ENCODE results near the gene ARHGDIA.
"Not testable (repeated sequence)": the region's sequence is repeated elsewhere in the genome, so short reads cannot be mapped to it uniquely, and the experiment has no call there.

Gene ARHGDIA

DNA sequence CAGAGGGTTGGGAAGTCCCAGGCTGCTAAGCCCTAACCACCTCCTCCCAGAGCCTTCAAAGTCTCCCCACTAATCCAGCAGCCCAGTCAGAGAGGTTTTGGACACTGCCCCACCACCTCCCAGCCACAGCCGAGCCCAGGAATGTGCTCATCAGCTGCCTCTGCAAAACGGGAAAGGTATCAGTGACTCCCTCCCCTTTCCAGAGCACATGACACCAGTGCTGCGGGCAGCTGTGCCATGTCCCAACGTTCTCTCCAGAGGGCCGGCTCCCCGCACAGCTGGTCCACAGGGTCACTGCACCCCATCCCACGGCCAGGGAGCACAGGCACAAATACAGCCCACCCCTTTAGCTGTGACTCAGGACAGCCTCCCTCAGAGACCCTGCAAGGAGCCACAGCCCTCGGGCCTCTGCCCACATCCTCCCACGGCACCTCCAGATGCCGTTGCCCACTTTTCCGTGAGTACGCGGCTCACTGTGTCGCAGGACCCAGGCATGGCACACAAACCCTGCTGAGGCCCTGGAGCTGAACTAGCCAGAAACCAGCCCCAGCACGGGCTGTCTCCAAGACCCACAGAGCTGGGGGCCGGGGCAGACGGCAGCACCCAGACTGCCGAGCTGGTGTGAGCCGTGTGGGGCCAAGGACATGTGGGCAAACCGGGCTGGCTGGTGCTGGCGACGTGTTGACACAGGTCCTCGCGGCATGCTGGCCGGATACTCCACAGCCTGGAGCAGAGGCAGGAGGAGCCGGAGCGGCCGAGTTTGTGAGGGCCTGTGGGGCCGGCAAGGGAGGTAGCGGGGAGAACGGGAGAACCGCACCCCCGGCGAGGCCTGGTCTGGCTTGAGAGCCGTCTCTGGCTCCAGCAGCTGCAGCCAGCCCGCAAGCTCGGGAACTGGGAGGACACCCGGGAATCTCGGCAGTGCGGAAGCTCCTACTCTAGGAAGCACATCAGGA is 30.0 kb downstream of the ARHGDIA start:
- Histone ChIP-seq H3K36me3 (ENCODE audit: control insufficient read depth, insufficient read depth, low read length) (peaks cover 34% of the 10 kb centered on the region), H3K9me3 (ENCODE audit: control insufficient read depth, insufficient read depth, low read length) (no peaks in the 10 kb centered on the region), H3K27me3 (ENCODE audit: control insufficient read depth, insufficient read depth, low read length) (no peaks in the 10 kb centered on the region), H3K4me3 (ENCODE audit: low read depth, low read length) (no peak overlapping the region), H3K9ac (ENCODE audit: low read depth, low read length) (no peak overlapping the region), H3K4me1 (ENCODE audit: control insufficient read depth, insufficient read depth, low read length) (no peaks in the 10 kb centered on the region)

- not testable (repeated sequence) for H3K9ac ChIP-seq (ENCODE audit: low read depth, low read length); H3K4me3 ChIP-seq (ENCODE audit: low read depth, low read length); H3K9me3 ChIP-seq (ENCODE audit: control insufficient read depth, insufficient read depth, low read length); H3K27me3 ChIP-seq (ENCODE audit: control insufficient read depth, insufficient read depth, low read length); H3K4me1 ChIP-seq (ENCODE audit: control insufficient read depth, insufficient read depth, low read length)
- H3K36me3 ChIP-seq (ENCODE audit: control insufficient read depth, insufficient read depth, low read length), result peaks cover 24% of the 10 kb centered on the region
Observed at GRCh38 chr17:81840059-81840458, 31.1 kb downstream of the ARHGDIA start.

- Histone ChIP-seq H3K4me1 (ENCODE audit: control insufficient read depth, insufficient read depth, low read length) (no peaks in the 10 kb centered on the region), H3K27me3 (ENCODE audit: control insufficient read depth, insufficient read depth, low read length) (no peaks in the 10 kb centered on the region), H3K4me3 (ENCODE audit: low read depth, low read length) (no peak overlapping the region), H3K9me3 (ENCODE audit: control insufficient read depth, insufficient read depth, low read length) (no peaks in the 10 kb centered on the region), H3K36me3 (ENCODE audit: control insufficient read depth, insufficient read depth, low read length) (peaks cover 16% of the 10 kb centered on the region), H3K9ac (ENCODE audit: low read depth, low read length) (no peak overlapping the region)
Observed at GRCh38 chr17:81839301-81839700, 31.8 kb downstream of the ARHGDIA start.

DNA sequence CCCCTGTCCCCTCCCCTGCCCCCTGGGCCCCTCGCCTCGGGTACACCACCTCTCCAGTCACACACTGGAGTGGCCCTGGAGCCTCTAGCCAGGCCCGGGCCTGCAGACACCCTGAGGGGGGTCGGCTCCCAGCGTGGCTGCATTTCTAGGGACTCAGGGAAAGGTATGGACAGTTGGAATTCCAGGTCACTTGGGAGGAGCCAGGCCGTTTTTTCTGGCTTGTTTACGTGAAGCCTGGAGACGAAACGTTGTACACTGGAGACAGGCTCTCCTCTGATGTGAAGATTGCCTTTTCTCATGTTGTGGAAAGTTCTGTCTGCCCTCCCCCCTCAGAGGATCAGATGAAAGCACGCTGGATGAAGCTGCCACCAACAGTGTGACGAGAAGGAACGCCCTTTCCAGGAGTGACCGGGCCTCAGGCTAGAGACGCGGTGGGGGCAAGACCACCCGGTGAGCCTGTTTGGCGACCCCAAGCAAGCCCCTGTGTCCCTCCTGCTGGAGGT is 32.3 kb downstream of the ARHGDIA start:
- Histone ChIP-seq H3K36me3 (ENCODE audit: control insufficient read depth, insufficient read depth, low read length) (peaks cover 13% of the 10 kb centered on the region), H3K27me3 (ENCODE audit: control insufficient read depth, insufficient read depth, low read length) (no peaks in the 10 kb centered on the region), H3K4me1 (ENCODE audit: control insufficient read depth, insufficient read depth, low read length) (no peaks in the 10 kb centered on the region), H3K4me3 (ENCODE audit: low read depth, low read length) (no peak overlapping the region), H3K9ac (ENCODE audit: low read depth, low read length) (no peak overlapping the region), H3K9me3 (ENCODE audit: control insufficient read depth, insufficient read depth, low read length) (no peaks in the 10 kb centered on the region)

DNA sequence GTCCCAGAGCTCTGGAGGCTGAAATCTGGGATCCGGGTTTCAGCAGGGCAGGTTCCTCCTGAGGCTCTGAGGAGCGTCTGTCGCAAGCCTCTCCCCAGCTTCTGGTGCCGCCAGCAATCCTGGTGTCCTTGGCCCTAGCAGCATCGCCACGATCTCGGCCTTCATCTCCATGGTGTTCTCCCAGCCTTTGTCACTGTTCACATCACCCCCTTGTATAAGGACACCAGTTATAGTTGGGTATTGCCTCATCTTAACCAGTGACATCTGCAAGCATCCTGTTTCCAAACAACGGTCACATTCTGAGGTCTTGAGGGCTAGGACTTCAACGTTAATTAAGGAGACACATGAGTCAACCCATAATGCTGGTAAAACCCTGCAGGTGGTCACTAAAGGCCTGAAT is 33.5 kb downstream of the ARHGDIA start:
- Histone ChIP-seq H3K9me3 (ENCODE audit: control insufficient read depth, insufficient read depth, low read length) (no peaks in the 10 kb centered on the region), H3K9ac (ENCODE audit: low read depth, low read length) (no peak overlapping the region), H3K27me3 (ENCODE audit: control insufficient read depth, insufficient read depth, low read length) (no peaks in the 10 kb centered on the region), H3K4me3 (ENCODE audit: low read depth, low read length) (no peak overlapping the region), H3K36me3 (ENCODE audit: control insufficient read depth, insufficient read depth, low read length) (peaks cover under 1% of the 10 kb centered on the region), H3K4me1 (ENCODE audit: control insufficient read depth, insufficient read depth, low read length) (no peaks in the 10 kb centered on the region)

DNA sequence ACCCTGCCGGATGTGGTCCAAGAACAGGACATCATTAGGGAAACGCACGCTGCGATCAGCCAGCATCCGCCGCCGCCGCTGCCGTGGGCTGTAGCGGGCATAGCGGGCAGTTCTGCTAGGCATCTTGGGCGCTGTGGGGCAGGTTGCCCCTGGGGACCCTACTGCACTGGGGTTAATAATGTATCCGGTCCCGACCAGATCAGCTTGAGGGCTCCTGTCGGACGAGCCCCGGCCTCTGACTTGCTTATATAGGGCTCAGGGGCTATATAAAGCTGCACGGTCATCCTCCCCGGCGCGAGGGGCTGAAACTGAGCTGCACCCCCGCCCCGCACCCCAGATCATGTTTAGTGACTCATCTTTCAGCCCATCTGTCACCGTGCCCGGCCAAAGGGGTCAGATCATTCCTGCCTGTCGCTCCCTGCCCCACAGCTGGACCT is 36.3 kb downstream of the ARHGDIA start, which contains the start of gene PPP1R27:
Gene PPP1R27, minus strand, starts transcription at position 220 of the 437 bp plus-strand sequence. Its CDS starts 97 bp downstream, at position 123.
- Histone ChIP-seq H3K4me1 (ENCODE audit: control insufficient read depth, insufficient read depth, low read length) (no peaks in the 10 kb centered on the region), H3K4me3 (ENCODE audit: low read depth, low read length) (peak within 1 kb of the TSS; percentile 84), H3K9ac (ENCODE audit: low read depth, low read length) (peak within 1 kb of the TSS; percentile 92), H3K9me3 (ENCODE audit: control insufficient read depth, insufficient read depth, low read length) (no peaks in the 10 kb centered on the region), H3K36me3 (ENCODE audit: control insufficient read depth, insufficient read depth, low read length) (no peaks in the 10 kb centered on the region), H3K27me3 (ENCODE audit: control insufficient read depth, insufficient read depth, low read length) (no peaks in the 10 kb centered on the region)

GRCh38 chr17:81833921-81834830 is 37.0 kb downstream of the ARHGDIA start:
- Histone ChIP-seq H3K27me3 (ENCODE audit: control insufficient read depth, insufficient read depth, low read length) (no peaks in the 10 kb centered on the region), H3K4me3 (ENCODE audit: low read depth, low read length) (peak overlapping the region; percentile 84), H3K36me3 (ENCODE audit: control insufficient read depth, insufficient read depth, low read length) (no peaks in the 10 kb centered on the region), H3K9ac (ENCODE audit: low read depth, low read length) (peak overlapping the region; percentile 92), H3K9me3 (ENCODE audit: control insufficient read depth, insufficient read depth, low read length) (no peaks in the 10 kb centered on the region), H3K4me1 (ENCODE audit: control insufficient read depth, insufficient read depth, low read length) (no peaks in the 10 kb centered on the region)

DNA sequence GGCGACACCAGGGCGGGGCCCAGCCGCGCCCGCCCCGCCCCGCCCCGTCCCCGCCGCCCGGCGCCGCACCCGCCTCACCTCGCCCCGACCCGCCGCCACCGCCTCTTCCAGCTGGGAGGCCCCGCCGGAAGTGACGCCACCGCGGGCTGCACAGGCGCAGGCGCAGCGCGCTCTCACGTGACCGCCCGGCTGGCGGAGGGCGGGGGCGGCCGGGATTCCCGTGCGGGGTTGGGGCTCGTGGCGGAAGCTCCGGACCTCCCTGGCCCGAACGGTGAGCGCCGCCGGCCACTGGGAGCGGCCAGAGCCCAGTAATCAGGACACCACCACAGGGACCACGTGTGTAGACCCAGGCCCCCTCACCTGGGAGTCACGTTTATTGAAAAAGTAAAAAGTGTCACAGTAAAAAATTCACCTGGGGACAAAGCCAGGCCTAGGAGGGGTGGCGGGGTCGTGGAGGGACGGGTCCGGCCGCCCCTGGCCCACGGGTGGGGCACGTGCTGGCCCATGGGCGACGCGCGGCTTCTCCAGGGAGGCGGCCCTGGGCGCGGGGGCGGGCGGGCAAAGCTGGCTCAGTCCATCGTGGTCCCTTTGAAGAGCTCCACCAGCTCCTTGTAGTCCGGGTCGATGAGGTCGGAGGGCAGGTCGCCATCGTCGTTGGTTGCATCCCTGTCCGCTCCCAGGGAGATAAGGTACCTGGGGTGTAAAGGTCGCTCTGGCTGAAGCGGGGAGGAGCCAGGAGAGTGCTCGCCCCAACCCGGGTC is 37.8 kb downstream of the ARHGDIA start, which contains the start of gene MCRIP1:
Gene MCRIP1, minus strand, starts transcription at position 132 of the 761 bp plus-strand sequence. CDS start 8,785 bp downstream, outside the sequence.
- H3K36me3 ChIP-seq (ENCODE audit: control insufficient read depth, insufficient read depth, low read length), result no peaks in the 10 kb centered on the region
- H3K9me3 ChIP-seq (ENCODE audit: control insufficient read depth, insufficient read depth, low read length), result no peaks in the 10 kb centered on the region
- no peaks in the 10 kb centered on the region for H3K4me1 ChIP-seq (ENCODE audit: control insufficient read depth, insufficient read depth, low read length)
- peak within 1 kb of the TSS; percentile 92 for H3K9ac ChIP-seq (ENCODE audit: low read depth, low read length)
- peak within 1 kb of the TSS; percentile 84 for H3K4me3 ChIP-seq (ENCODE audit: low read depth, low read length)
- no peaks in the 10 kb centered on the region for H3K27me3 ChIP-seq (ENCODE audit: control insufficient read depth, insufficient read depth, low read length)

DNA sequence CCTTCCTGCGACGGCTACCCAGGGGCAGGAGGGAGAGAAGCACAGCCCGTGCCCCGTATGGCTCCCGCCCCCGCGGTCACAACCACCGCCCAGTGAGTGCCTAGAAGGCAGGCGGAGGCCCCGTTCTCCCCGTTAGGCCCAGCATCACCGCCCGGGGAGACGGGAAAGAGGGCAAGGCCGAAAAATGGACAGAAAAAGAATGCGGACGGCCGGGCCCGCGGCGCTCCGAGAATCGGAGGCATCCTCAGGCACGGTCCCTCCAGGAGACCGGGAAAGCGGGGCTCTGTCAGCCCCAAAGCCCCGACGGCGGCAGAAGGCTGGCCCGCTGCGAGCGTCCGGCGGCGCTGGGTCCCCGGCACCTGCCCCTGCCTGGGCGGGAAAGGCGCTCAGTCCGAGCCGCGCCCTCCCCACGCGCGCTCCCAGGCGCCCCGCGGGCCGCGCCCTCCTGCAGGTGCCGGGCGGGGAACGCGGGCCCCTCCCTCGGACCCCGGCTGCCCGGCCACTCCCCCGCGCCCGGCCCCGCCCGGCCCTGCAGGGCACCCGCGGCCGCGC is 38.5 kb downstream of the ARHGDIA start:
- H3K36me3 ChIP-seq (ENCODE audit: control insufficient read depth, insufficient read depth, low read length), result no peaks in the 10 kb centered on the region
- H3K4me3 ChIP-seq (ENCODE audit: low read depth, low read length), result peak overlapping the region; percentile 76
- no peaks in the 10 kb centered on the region for H3K27me3 ChIP-seq (ENCODE audit: control insufficient read depth, insufficient read depth, low read length)
- no peaks in the 10 kb centered on the region for H3K4me1 ChIP-seq (ENCODE audit: control insufficient read depth, insufficient read depth, low read length)
- H3K9me3 ChIP-seq (ENCODE audit: control insufficient read depth, insufficient read depth, low read length), result no peaks in the 10 kb centered on the region
- H3K9ac ChIP-seq (ENCODE audit: low read depth, low read length), result peak overlapping the region; percentile 49

GRCh38 chr17:81831957-81832607 is 39.1 kb downstream of the ARHGDIA start:
- Histone ChIP-seq H3K9ac (ENCODE audit: low read depth, low read length) (peak overlapping the region; percentile 49), H3K36me3 (ENCODE audit: control insufficient read depth, insufficient read depth, low read length) (no peaks in the 10 kb centered on the region), H3K4me3 (ENCODE audit: low read depth, low read length) (peak overlapping the region; percentile 76), H3K27me3 (ENCODE audit: control insufficient read depth, insufficient read depth, low read length) (no peaks in the 10 kb centered on the region), H3K4me1 (ENCODE audit: control insufficient read depth, insufficient read depth, low read length) (no peaks in the 10 kb centered on the region), H3K9me3 (ENCODE audit: control insufficient read depth, insufficient read depth, low read length) (no peaks in the 10 kb centered on the region)
